ENCODE results near the gene SCNN1G. TPM values are rescaled to one million over a fixed set of nuclear protein-coding genes. Genes with fewer than 3 reads are reported as not detected.
A peak's percentile ranks its signal among the peaks of the same experiment; 100 is the strongest.

SCNN1G gene
- total and polyA plus RNA-seq, 2 of the 13 experiments (the other 11 are each of a cell fraction or from before 2014, with no cell fraction given): not detected

DNA sequence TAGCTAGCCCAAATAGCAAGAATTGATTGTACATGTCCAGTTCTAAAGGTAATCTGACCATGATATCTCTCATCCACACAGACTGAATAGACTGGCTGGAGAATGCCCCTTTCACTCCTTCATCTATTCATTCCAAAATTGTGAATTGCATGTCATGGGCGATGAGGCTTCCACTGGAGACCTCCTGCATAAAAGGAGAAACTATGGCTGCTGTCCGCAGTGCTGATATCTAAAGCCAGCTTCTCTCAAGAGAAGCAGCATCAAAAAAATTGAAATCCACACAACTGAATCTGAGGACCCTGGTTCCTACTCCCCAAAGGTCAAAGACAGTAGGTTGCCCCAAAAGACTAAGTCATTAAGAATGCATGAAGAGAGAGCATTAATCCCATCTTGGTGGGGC is 7.9 kb upstream of the SCNN1G start (continued):
- TF ChIP-seq HOXA9 (CRISPR knock-in tag; IDR thresholded peaks at IDR 0.05; ENCODE audit: borderline replicate concordance) (peak; percentile 63; the same call in 1 of the 2 replicates), HES4 (CRISPR knock-in tag; IDR thresholded peaks at IDR 0.05; ENCODE audit: borderline replicate concordance) (0 out of 2 replicates have a peak, but pooled peaks have one; percentile 29), MIXL1 (CRISPR knock-in tag; IDR thresholded peaks at IDR 0.05) (peak; percentile 40; the same call in 1 of the 2 replicates), ZNF792 (CRISPR knock-in tag; IDR thresholded peaks at IDR 0.05) (0 out of 2 replicates have a peak, but pooled peaks have one; percentile 25), ZNF546 (CRISPR knock-in tag; conservative IDR thresholded peaks at IDR 0.05) (no peak), HDAC2 (CRISPR knock-in tag; IDR thresholded peaks at IDR 0.05) (0 out of 2 replicates have a peak, but pooled peaks have one; percentile 42), IKZF5 (CRISPR knock-in tag; IDR thresholded peaks at IDR 0.05) (peak; percentile 49; the same call in 1 of the 2 replicates), EHMT2 (IDR thresholded peaks at IDR 0.05; ENCODE audit: borderline replicate concordance, low read depth, low read length) (peak; percentile 92), ZNF432 (CRISPR knock-in tag; IDR thresholded peaks at IDR 0.05; ENCODE audit: borderline replicate concordance) (0 out of 2 replicates have a peak, but pooled peaks have one; percentile 17), REPIN1 (CRISPR knock-in tag; IDR thresholded peaks at IDR 0.05; ENCODE audit: borderline replicate concordance, low read depth) (no peak), SMAD3 (CRISPR knock-in tag; IDR thresholded peaks at IDR 0.05) (peak; percentile 61; the same call in 1 of the 2 replicates)

GRCh38 chr16:23175651-23176050 is 6.9 kb upstream of the SCNN1G start:
- Histone ChIP-seq H3K4me1 (ENCODE audit: insufficient read depth, low read length) (no peaks in the 10 kb centered on the region), H3K4me2 (ENCODE audit: low read depth, low read length) (no peak overlapping the region), H3K27me3 (ENCODE audit: control insufficient read depth in 1 of 2, insufficient read depth in 2 of 2, low read length in 2 of 2) (peaks cover 0 to 10% of the 10 kb centered on the region in 2 experiments; a peak in 1 of 5 replicates), H3K79me2 (ENCODE audit: insufficient read depth, low read length) (no peaks in the 10 kb centered on the region), H3K36me3 (replicated peaks in 1 of 2; ENCODE audit: control insufficient read depth in 1 of 2, insufficient read depth in 2 of 2, low read length in 2 of 2) (no peaks in the 10 kb centered on the region), H3K9me3 (ENCODE audit: low read length) (no peaks in the 10 kb centered on the region), H4K20me1 (ENCODE audit: insufficient read depth, low read length) (no peaks in the 10 kb centered on the region), H3K9ac (ENCODE audit: insufficient read depth, low read depth, low read length) (no peak overlapping the region), H3K27ac (ENCODE audit: extremely low read length, insufficient read depth, low read length) (no peak overlapping the region), H2AFZ (ENCODE audit: low read length) (no peak overlapping the region), H3K4me3 (replicated peaks in 1 of 3; ENCODE audit: insufficient read depth in 1 of 3, low read depth in 2 of 3, low read length in 3 of 3) (no peak overlapping the region)
- ChIA-PET CTCF (ENCODE audit: low intra/inter-chr PET ratio, low total read pairs) (no interaction called here), POLR2A (no interaction called here)
- no peak for DNase-seq (ENCODE audit: low spot score)
- in situ Hi-C loops (cut with HindIII; ENCODE audit: extremely low pct_ligation_motif_present, low pct_unique_long_range_greater_than_20kb): no loop called here
- ATAC-seq: no peak
- FAIRE-seq: no peak
- intact Hi-C loops (cut with micrococcal nuclease; ENCODE audit: unreplicated experiment): no loop called here
- no TSS peak for BruUV-seq (replicated peaks)
- no peak for TF ChIP-seq ZNF484 (CRISPR knock-in tag; IDR thresholded peaks at IDR 0.05; ENCODE audit: borderline replicate concordance, low read depth)
- TF ChIP-seq NFKB2 (CRISPR knock-in tag; IDR thresholded peaks at IDR 0.05; ENCODE audit: borderline replicate concordance): no peak
- 0 out of 4 replicates have a peak, but pooled peaks of 1 of the 2 experiments have one; percentile 27 for TF ChIP-seq REST (IDR thresholded peaks at IDR 0.05; ENCODE audit: borderline replicate concordance in 1 of 2, low read depth in 1 of 2, low read length in 2 of 2)
- TF ChIP-seq ZNF335 (CRISPR knock-in tag; IDR thresholded peaks at IDR 0.05): no peak

All from HepG2 (cell line).